Activated T-cell treated with anti-CD3 and anti-CD28 coated beads, Interleukin-2, amount 50 U/mL, for 24 hours (primary cell): ENCODE measurements around the gene CRADD.
"Not testable (repeated sequence)": the region's sequence is repeated elsewhere in the genome, so short reads cannot be mapped to it uniquely, and the experiment has no call there.

Experiments used
- DNase-seq: peaks from one replicate; pipeline ENCODE4 v3.0.0-alpha.2; 2020
- H3K27ac Mint-ChIP-seq: 2 replicates; pipeline ENCODE4 v1.8.0; 2020; ENCODE audit warnings: mild to moderate bottlenecking, mixed read lengths
- H3K27me3 Mint-ChIP-seq: 2 replicates; pipeline ENCODE4 v1.8.0; 2020; ENCODE audit warnings: mixed read lengths
- H3K36me3 Mint-ChIP-seq: 2 replicates; pipeline ENCODE4 v1.8.0; 2020; ENCODE audit warnings: low read depth, mixed read lengths
- H3K4me1 Mint-ChIP-seq: 2 replicates; pipeline ENCODE4 v1.8.0; 2020; ENCODE audit warnings: low read depth, mixed read lengths
- H3K4me3 Mint-ChIP-seq: 2 replicates; pipeline ENCODE4 v1.8.0; 2020; ENCODE audit warnings: mild to moderate bottlenecking, moderate library complexity, mixed read lengths
- H3K9me3 Mint-ChIP-seq: 2 replicates; pipeline ENCODE4 v1.8.0; 2020; ENCODE audit warnings: mixed read lengths

The CRADD gene

DNA sequence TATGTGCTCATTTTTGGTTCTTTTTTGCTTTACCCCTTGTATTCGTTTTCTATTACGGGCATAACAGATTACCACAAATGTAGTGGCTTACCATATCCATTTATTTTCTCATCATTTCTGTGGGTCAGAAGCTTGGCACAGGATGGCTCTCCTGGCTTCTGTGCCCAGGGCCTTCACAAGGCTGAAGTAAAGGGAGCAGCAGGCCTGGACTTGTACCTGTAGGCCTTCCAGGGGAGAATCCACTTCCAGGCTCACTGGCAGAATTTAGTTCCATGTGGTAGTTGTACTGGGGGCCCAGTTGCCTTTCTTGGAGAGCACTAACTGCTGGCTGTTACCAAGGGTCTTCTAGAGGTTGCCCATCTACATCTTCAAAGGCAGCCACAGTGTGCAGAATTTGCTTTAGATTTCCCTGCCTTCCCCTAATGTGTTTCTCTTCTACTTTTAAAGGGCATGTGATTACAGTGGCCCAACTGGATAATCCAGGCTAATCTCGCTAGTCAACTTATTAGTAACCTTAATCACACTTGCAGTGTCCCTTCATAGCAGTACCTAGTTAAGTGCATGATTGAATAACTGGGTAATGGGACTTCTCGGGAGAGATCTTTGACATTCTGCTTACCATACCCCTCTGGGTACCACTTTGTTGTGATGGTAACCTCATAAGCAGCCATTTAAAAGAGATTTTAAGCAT lies 67.0 kb downstream of the CRADD start:
- no peaks in the 10 kb centered on the region for H3K36me3 Mint-ChIP-seq
- DNase-seq, result no peak
- no peak overlapping the region for H3K27ac Mint-ChIP-seq
- H3K27me3 Mint-ChIP-seq, result no peaks in the 10 kb centered on the region
- peaks cover 37% of the 10 kb centered on the region for H3K4me1 Mint-ChIP-seq
- no peak overlapping the region for H3K4me3 Mint-ChIP-seq
- H3K9me3 Mint-ChIP-seq, result no peaks in the 10 kb centered on the region

DNA sequence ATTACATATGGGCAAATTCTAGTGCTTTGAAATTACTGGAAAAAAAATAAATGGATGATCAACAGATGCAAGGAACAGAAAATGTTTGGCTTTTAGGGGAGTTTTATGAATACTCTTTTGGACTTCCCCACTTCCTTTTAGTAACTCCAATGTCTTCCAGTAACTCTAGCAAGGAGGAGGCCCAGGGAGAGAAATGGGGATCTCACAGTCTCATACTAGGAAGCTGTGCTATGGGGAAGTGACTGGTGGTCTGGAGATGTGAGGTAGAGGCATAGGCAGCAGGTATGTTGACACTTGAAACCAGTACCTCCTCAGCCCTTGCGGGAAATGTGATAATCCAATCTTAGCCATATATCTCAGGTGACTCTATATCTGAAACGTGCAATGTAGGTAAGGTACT lies 68.1 kb downstream of the CRADD start:
- no peak for DNase-seq
- no peak overlapping the region for H3K4me3 Mint-ChIP-seq
- no peaks in the 10 kb centered on the region for H3K9me3 Mint-ChIP-seq
- peaks cover 35% of the 10 kb centered on the region for H3K4me1 Mint-ChIP-seq
- no peaks in the 10 kb centered on the region for H3K27me3 Mint-ChIP-seq
- H3K27ac Mint-ChIP-seq, result no peak overlapping the region
- H3K36me3 Mint-ChIP-seq, result no peaks in the 10 kb centered on the region

DNA sequence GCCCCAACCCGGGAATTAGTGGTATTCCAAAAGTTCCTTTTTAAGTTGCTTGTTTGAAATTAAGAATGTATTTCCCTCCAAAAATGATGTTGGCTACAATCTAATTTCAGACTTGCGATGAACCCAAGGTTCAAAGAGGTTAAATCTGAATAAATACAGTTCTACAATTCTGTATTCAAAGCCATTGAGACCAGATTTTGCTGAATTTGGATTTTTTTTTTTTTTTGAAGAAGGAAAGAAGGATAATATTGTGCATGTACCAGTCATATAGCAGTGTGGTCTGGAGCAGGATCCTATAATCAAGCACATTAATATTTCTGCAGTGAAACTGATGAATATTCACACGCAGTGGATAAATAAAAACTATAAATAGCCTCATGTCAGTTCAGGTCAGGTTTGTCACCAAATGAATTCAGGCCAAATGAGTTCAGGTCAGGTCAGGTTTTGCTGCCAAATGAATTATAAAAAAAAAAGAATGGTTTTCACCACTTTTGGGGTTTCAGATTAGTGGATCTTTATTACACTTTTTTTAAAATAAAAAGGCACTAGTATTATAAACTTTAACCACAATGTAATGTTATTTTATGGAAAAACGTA lies 69.5 kb downstream of the CRADD start:
- DNase-seq, result no peak
- peaks cover 25% of the 10 kb centered on the region for H3K4me1 Mint-ChIP-seq
- H3K9me3 Mint-ChIP-seq, result no peaks in the 10 kb centered on the region
- no peak overlapping the region for H3K4me3 Mint-ChIP-seq
- H3K27me3 Mint-ChIP-seq, result no peaks in the 10 kb centered on the region
- H3K27ac Mint-ChIP-seq, result no peak overlapping the region
- no peaks in the 10 kb centered on the region for H3K36me3 Mint-ChIP-seq

DNA sequence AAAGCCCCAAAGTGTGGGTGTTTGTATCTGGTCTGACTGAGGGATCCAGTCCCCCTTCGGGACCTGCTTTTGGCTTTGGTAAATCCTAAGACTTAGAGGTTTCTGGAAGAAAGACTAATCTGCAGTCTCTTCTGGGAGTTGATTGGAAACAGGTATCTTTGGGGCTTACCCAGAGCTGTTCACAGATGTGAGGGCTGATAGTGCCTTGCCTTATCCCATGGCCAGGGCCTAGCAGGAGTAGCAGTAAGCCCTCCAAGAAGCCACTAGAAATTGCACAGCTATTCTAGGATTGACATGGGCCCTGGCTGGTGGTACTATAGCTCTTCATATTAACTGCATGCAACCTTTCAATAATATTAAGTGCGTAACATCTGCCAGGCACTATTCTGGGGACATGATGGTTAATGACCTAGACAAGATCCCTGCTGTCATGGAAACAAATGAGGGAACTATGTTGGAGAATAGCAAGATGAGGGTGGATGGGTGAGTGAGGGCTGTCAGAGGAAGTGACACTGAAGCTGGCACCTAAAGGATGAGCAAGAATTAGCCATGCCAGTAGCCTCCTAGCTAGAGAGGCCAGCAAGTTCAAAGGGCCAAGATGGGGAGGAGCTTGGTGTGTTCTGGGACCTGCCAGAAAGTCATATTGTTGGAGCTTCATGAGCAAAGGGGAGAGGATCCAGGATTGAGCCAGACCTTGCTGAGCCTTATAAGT lies 71.7 kb downstream of the CRADD start:
- H3K9me3 Mint-ChIP-seq, result peaks cover 14% of the 10 kb centered on the region
- no peak overlapping the region for H3K4me3 Mint-ChIP-seq
- peaks cover 10% of the 10 kb centered on the region for H3K36me3 Mint-ChIP-seq
- H3K4me1 Mint-ChIP-seq, result peaks cover 11% of the 10 kb centered on the region
- H3K27me3 Mint-ChIP-seq, result no peaks in the 10 kb centered on the region
- no peak for DNase-seq
- no peak overlapping the region for H3K27ac Mint-ChIP-seq

DNA sequence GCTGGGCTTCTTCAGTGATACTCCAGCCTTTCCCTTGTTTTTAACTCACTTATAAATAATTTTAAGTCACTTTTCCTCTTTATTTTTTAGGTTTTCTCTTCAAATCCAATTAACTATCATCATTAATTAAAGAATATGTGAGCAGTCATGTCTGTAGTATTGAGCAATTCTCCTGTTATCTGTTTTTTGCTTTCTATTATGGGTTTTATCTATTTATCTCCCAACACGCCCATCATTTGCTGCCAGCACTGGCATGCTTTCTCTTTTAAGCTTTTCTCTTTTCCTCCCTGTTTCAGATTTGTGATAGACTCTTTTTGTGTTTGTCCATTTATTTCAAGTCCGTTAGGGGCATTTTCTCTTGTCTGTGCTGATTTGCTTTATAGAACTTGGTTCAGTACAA lies 72.3 kb downstream of the CRADD start:
- no peak overlapping the region for H3K27ac Mint-ChIP-seq

DNA sequence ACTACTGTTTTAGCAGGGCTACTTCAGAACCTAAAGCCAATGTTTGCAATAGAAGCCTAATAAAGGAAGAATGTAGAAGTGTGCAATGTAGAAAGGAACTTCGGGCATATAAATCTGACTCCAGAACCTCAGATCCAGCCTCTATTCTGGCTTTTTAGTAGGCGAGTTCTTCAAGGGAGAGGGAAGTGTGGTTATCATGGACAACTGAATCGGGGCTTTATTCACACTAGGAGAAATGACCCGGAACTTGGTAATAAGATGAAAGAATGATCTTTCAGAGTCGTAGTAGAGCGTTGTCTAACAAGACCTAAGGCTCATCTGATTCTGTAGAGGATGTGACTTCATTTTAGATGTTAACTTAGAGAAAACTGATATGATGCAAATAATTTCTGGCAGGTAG lies 72.9 kb downstream of the CRADD start:
- no peaks in the 10 kb centered on the region for H3K27me3 Mint-ChIP-seq
- peaks cover 23% of the 10 kb centered on the region for H3K9me3 Mint-ChIP-seq
- H3K4me3 Mint-ChIP-seq, result no peak overlapping the region
- H3K27ac Mint-ChIP-seq, result no peak overlapping the region
- DNase-seq, result no peak
- H3K4me1 Mint-ChIP-seq, result peaks cover 9% of the 10 kb centered on the region
- peaks cover 18% of the 10 kb centered on the region for H3K36me3 Mint-ChIP-seq

More for the DNA sequence above, 72.3 kb downstream of the CRADD start:
- DNase-seq, result no peak
- peaks cover 17% of the 10 kb centered on the region for H3K9me3 Mint-ChIP-seq
- H3K27me3 Mint-ChIP-seq, result no peaks in the 10 kb centered on the region
- H3K4me1 Mint-ChIP-seq, result peaks cover 9% of the 10 kb centered on the region
- H3K4me3 Mint-ChIP-seq, result no peak overlapping the region
- H3K36me3 Mint-ChIP-seq, result peaks cover 13% of the 10 kb centered on the region

DNA sequence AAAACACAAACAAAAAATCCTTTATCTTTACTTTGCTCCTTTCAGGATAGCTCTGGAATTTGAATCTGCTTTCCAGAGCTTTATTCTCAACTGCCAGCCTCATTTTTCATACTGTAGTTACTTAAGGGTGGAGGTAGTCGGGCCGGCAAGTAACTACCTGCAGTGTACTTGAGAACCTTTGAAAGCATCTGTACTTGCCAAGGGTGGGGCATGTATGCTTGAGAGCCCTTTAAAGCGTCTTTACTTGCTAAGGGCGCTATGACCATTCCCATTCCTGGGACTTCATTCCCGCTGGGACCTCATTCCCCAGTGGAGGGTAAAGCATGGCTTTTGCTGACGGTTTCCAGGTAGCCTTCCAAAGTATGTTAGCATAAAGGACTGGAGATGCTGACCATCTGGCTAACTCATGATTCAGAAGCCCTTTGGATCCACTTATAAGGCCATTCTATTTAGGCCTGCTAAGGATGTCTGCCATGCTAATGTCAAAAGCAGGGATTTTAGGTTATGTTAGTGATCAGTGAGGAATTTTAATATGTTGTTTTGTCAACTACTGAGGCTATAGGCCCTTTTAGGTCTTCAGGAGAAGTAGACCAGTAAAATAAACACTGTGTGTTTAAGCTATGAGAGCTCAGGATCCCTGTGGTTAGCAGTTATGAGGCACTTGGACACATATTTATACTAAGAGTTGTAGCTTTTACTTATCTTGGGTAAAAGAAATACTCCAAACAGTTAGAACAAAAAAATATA lies 74.9 kb downstream of the CRADD start:
- H3K4me3 Mint-ChIP-seq, result no peak overlapping the region
- DNase-seq, result no peak
- H3K27ac Mint-ChIP-seq, result no peak overlapping the region

DNA sequence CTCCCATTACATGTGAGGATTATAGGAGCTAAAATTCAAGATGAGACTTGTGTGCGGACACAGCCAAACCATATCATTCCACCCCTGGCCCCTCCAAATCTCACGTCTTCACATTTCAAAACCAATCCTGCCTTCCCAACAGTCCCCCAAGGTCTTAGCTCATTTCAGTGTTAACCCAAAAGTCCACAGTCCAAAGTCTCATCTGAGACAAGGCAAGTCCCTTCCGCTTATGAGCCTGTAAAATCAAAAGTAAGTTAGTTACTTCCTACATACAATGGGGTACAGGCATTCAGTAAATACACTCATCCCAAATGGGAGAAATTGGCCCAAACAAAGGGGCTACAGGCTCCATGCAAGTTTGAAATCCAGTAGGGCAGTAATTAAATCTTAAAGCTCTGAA lies 76.1 kb downstream of the CRADD start:
- H3K4me3 Mint-ChIP-seq, result no peak overlapping the region
- H3K27ac Mint-ChIP-seq, result no peak overlapping the region
- H3K27me3 Mint-ChIP-seq, result no peaks in the 10 kb centered on the region
- H3K4me1 Mint-ChIP-seq, result peaks cover 11% of the 10 kb centered on the region
- H3K36me3 Mint-ChIP-seq, result peaks cover 19% of the 10 kb centered on the region
- DNase-seq, result no peak
- peaks cover 23% of the 10 kb centered on the region for H3K9me3 Mint-ChIP-seq

More for the DNA sequence above, 74.9 kb downstream of the CRADD start:
- H3K27me3 Mint-ChIP-seq, result no peaks in the 10 kb centered on the region
- H3K4me1 Mint-ChIP-seq, result peaks cover 4% of the 10 kb centered on the region
- H3K9me3 Mint-ChIP-seq, result peaks cover 23% of the 10 kb centered on the region
- H3K36me3 Mint-ChIP-seq, result peaks cover 19% of the 10 kb centered on the region

DNA sequence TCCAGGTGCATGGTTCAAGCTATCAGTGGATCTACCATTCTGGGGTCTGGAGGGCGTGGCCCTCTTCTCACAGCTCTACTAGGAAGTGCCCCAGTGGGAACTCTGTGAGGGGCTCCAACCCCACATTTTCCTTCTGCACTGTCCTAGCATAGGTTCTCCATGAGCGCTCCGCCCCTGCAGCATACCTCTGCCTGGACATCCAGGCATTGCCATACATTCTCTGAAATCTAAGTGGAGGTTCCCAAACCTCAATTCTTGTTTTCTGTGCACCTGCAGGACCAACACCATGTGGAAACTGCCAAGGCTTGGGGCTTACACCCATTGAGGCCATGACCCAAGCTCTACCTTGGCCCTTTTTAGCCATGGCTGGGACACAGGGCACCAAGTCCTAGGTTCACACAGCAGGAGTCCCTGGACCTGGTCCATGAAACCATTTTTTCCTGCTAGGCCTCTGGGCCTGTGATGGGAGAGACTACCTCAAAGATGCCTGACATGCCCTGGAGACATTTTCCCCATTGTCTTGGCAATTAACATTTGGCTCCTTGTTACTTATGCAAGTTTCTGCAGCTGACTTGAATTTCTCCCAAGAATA lies 76.8 kb downstream of the CRADD start:
- Mint-ChIP-seq H3K4me1 (peaks cover 10% of the 10 kb centered on the region), H3K27me3 (no peaks in the 10 kb centered on the region), H3K27ac (no peak overlapping the region), H3K9me3 (peaks cover 23% of the 10 kb centered on the region), H3K4me3 (no peak overlapping the region), H3K36me3 (peaks cover 19% of the 10 kb centered on the region)
- no peak for DNase-seq

DNA sequence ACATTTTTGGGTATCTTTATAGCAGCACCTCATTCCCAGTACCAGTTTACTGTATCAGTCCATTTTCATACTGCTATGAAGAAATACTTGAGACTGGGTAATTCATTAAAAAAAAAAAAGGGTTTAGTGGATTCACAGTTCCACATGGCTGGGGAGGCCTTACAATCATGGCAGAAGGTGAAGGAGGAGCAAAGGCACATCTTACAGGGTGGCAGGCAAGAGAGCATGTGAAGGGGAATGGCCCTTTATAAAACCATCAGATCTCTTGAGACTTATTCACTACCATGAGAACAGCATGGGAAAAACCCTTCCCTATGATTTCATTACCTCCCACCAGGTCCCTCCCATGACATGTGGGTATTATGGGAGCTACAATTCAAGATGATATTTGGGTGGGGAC lies 77.7 kb downstream of the CRADD start:
- H3K27ac Mint-ChIP-seq, H3K4me3 Mint-ChIP-seq, DNase-seq, H3K27me3 Mint-ChIP-seq: not testable (repeated sequence)
- H3K36me3 Mint-ChIP-seq, result peaks cover 19% of the 10 kb centered on the region
- peaks cover 13% of the 10 kb centered on the region for H3K4me1 Mint-ChIP-seq
- peaks cover 23% of the 10 kb centered on the region for H3K9me3 Mint-ChIP-seq

DNA sequence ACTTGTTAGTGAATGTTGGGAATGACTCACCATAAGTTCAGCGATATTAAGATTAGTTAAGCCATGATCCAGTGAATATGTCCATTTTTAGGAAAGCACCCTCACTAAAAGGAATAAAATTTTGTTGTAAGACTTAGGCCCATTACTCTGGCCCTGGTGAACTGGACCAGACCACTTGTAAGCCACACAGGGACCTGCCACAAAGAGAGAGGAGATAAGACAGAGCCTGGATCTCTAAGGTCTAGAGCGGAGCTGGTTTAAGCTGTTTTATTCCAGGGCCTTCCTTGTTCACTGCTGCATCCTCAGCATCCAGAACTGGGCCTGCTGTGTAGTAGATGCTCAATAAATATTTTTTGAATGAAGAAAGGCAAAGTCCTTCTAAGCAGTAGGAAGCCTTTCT lies 79.1 kb downstream of the CRADD start:
- no peak for DNase-seq
- no peak overlapping the region for H3K27ac Mint-ChIP-seq
- no peak overlapping the region for H3K4me3 Mint-ChIP-seq
- H3K36me3 Mint-ChIP-seq, result peaks cover 19% of the 10 kb centered on the region
- peaks cover 18% of the 10 kb centered on the region for H3K4me1 Mint-ChIP-seq
- no peaks in the 10 kb centered on the region for H3K27me3 Mint-ChIP-seq
- H3K9me3 Mint-ChIP-seq, result peaks cover 23% of the 10 kb centered on the region

DNA sequence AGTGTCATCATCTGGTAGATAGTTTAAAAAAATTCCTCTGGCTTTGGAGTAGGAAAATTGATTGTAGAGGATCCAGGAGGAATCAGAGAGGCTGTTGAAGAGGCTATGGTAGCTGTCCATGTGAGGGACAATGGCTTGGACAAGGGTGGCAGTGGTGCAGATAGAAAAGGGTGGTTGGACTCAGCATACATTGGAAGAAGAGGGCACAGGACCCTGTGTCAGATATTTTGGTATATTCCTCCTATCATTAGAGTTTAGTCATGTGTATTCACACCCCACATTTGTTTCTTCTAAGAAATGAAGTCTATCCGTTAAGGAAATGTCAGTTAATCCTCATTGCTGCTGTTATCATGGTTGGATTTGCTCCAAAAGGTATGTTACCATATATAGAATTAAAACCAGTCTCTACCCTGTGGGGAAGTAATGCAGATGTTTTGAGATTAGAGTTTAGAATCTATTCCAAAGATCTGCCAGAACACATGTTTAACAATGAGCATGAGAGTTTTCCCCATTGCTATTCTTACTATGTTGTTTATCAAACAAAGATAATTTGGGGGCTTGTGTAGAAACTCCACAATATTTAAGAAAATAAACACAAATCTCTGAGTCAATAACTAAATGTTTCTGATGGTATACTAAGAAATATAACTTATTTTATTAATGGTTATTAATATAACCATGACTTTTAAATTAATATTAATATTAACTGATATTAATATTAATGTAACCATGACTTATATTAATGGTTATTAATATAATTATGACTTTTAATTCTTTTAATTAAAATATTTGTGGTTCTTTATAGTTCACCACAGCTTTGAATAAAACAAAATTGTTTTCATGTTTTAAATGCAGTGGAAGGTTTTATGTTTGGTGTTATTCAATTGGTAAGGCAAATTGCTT lies 80.9 kb downstream of the CRADD start:
- Mint-ChIP-seq H3K27ac (no peak overlapping the region), H3K36me3 (peaks cover 12% of the 10 kb centered on the region), H3K4me3 (no peak overlapping the region), H3K27me3 (no peaks in the 10 kb centered on the region), H3K9me3 (peaks cover 13% of the 10 kb centered on the region), H3K4me1 (peaks cover 21% of the 10 kb centered on the region)
- no peak for DNase-seq

DNA sequence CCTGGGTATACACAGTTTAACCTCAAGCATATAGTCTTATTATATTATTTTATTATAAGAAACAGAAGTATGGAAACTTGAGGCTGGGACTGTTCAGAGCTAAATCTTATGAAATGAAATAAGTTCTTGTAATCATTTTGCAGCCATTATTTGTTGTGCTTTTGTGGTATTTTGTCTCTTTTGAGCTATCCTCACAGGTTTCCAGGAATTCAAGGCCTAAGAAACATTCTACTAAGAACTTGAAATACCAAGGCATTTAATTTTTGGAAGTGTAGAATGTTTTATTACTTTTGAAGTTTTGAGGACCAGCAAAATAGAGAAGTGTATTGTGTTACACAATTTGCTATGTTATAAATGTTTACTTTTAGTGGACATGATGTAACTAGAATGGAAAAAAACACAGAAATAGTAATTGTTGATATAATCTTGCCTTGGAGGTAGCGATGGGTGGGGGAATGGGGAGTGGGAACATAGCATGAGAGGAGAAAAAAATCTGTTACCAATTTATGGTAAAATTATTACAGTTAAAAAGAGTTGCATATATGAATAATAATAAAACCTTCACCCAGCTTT lies 81.7 kb downstream of the CRADD start:
- H3K9me3 Mint-ChIP-seq, result peaks cover 9% of the 10 kb centered on the region
- peaks cover 9% of the 10 kb centered on the region for H3K36me3 Mint-ChIP-seq
- H3K27ac Mint-ChIP-seq, result no peak overlapping the region
- H3K27me3 Mint-ChIP-seq, result no peaks in the 10 kb centered on the region
- peaks cover 23% of the 10 kb centered on the region for H3K4me1 Mint-ChIP-seq
- H3K4me3 Mint-ChIP-seq, result no peak overlapping the region
- DNase-seq, result no peak
